HepG2 (cell line): ENCODE data around the gene SPHK1. TPM values are rescaled to one million over a fixed set of nuclear protein-coding genes. Genes with fewer than 3 reads are reported as not detected.
A peak's percentile ranks its signal among the peaks of the same experiment; 100 is the strongest.

Source experiments
- ATAC-seq: fragments of 200-7000 bp; cut with Tn5 transposase; 3 replicates; pipeline ENCODE4 v1.9.1; 2020; ENCODE audit warnings: mild to moderate bottlenecking, moderate library complexity
- BruUV-seq: library from RNA; stranded (reverse); fragments of 400-500 nt; replicated peaks from 2 replicates; lab custom pipeline; 2021; lab: Mats Ljungman, UMichigan
- CTCF ChIA-PET: fragments of 300-600 bp; formaldehyde crosslinking; extraction: SDS; loops from one replicate; lab custom pipeline; 2021; ENCODE audit warnings: low total read pairs, inconsistent platforms, low intra/inter-chr PET ratio; lab: Yijun Ruan, JAX
- POLR2A ChIA-PET: fragments of 350-600 bp; sonication (Branson Sonifier 250); formaldehyde crosslinking; loops from one replicate; lab custom pipeline; 2020; ENCODE audit warnings: antibody characterized with exemption, inconsistent platforms; lab: Yijun Ruan, JAX
- DNase-seq: peaks from one replicate; pipeline ENCODE4 v3.0.0-alpha.2; 2015; ENCODE audit warnings: low spot score
- FAIRE-seq: peaks from 3 replicates; lab custom pipeline; 2011; peaks lifted over from hg19 to GRCh38; lab: Jason Lieb, UNC
- H2AFZ ChIP-seq: one replicate; pipeline ENCODE4 v1.6.1; 2011; ENCODE audit warnings: low read length, inconsistent platforms
- H3K27ac ChIP-seq: fragments of 300-600 bp; 3 replicates; pipeline ENCODE4 v1.8.0; 2011; ENCODE audit warnings: mixed run types, mild to moderate bottlenecking, mixed read lengths, low read length, inconsistent platforms; ENCODE audit not compliant: insufficient read depth; ENCODE audit errors: extremely low read length
- H3K27me3 ChIP-seq, 2 experiments: fragments of 200-600 bp in 1 of 2; 2 replicates in 1 of 2; 3 replicates in 1 of 2; pipeline versions ENCODE4 v1.6.0 to v1.8.0; 2011; ENCODE audit warnings: low read length in 2 of 2, mild to moderate bottlenecking in 2 of 2, moderate library complexity in 2 of 2, inconsistent platforms in 1 of 2; ENCODE audit not compliant: insufficient read depth in 2 of 2, control insufficient read depth in 1 of 2
- H3K36me3 ChIP-seq, 2 experiments: fragments of 200-600 bp in 1 of 2; replicated peaks in 1 of 2; 2 replicates in 1 of 2; 3 replicates in 1 of 2; pipeline versions ENCODE4 v1.5.1 to v1.8.0; 2011; ENCODE audit warnings: low read length in 2 of 2, inconsistent platforms in 1 of 2; ENCODE audit not compliant: insufficient read depth in 2 of 2, control insufficient read depth in 1 of 2
- H3K4me1 ChIP-seq: 2 replicates; pipeline ENCODE4 v1.5.1; 2012; ENCODE audit warnings: low read length, inconsistent platforms; ENCODE audit not compliant: insufficient read depth
- H3K4me2 ChIP-seq: 2 replicates; pipeline ENCODE4 v1.6.0; 2011; ENCODE audit warnings: low read depth, low read length, inconsistent platforms
- H3K4me3 ChIP-seq, 3 experiments: fragments of 200-600 bp in 1 of 3; sonication (generic), shearing (Covaris generic) in 1 of 3; replicated peaks in 1 of 3; 2 replicates each; pipeline ENCODE4 v1.5.1; 2011 to 2016; ENCODE audit warnings: low read length in 3 of 3, inconsistent platforms in 2 of 3, low read depth in 2 of 3, mild to moderate bottlenecking in 2 of 3, control low read depth in 1 of 3, mixed read lengths in 1 of 3; ENCODE audit not compliant: insufficient read depth in 1 of 3
- H3K79me2 ChIP-seq: one replicate; pipeline ENCODE4 v1.6.1; 2011; ENCODE audit warnings: low read length, inconsistent platforms; ENCODE audit not compliant: insufficient read depth
- H3K9ac ChIP-seq: 2 replicates; pipeline ENCODE4 v1.6.0; 2011; ENCODE audit warnings: mild to moderate bottlenecking, low read depth, low read length, inconsistent platforms; ENCODE audit not compliant: insufficient read depth
- H3K9me3 ChIP-seq: 2 replicates; pipeline ENCODE4 v1.5.1; 2012; ENCODE audit warnings: mild to moderate bottlenecking, low read length
- H4K20me1 ChIP-seq: 2 replicates; pipeline ENCODE4 v1.6.0; 2011; ENCODE audit warnings: inconsistent platforms, mild to moderate bottlenecking, low read length, moderate library complexity; ENCODE audit not compliant: insufficient read depth
- CEBPB ChIP-seq: IDR thresholded peaks from 2 replicates; pipeline ENCODE4 v1.6.1; 2011; ENCODE audit warnings: low read depth, low read length, improper control_type of control experiment, borderline replicate concordance
- CEBPG ChIP-seq: IDR thresholded peaks from 2 replicates; pipeline ENCODE4 v1.6.1; 2016
- ERF ChIP-seq: IDR thresholded peaks from 2 replicates; pipeline ENCODE4 v1.6.1; 2018; ENCODE audit warnings: missing biosample characterization, missing genetic modification reagents
- GATAD2A ChIP-seq: IDR thresholded peaks from 2 replicates; pipeline ENCODE4 v1.6.1; 2016
- LCORL ChIP-seq, 2 experiments: fragments of 450-650 bp in 1 of 2; sonication (generic) in 1 of 2; formaldehyde crosslinking in 1 of 2; IDR thresholded peaks; 2 replicates each; pipeline versions ENCODE4 v1.5.0 to v1.6.1; 2017 to 2020; ENCODE audit warnings: antibody characterized with exemption in 1 of 2, missing genetic modification reagents in 1 of 2
- UBTF ChIP-seq: sonication (generic); formaldehyde crosslinking; IDR thresholded peaks from 2 replicates; pipeline ENCODE4 v1.4.0; 2020; ENCODE audit warnings: mild to moderate bottlenecking, missing genetic modification reagents
- ZNF296 ChIP-seq: sonication (generic); formaldehyde crosslinking; conservative IDR thresholded peaks from 2 replicates; pipeline ENCODE4 v1.5.0; 2020; ENCODE audit warnings: mild to moderate bottlenecking, missing genetic modification reagents
- ZNF629 ChIP-seq: sonication (generic); formaldehyde crosslinking; conservative IDR thresholded peaks from 2 replicates; pipeline ENCODE4 v1.5.0; 2020; ENCODE audit warnings: missing genetic modification reagents
- WGBS: methylation state at CpG from one replicate; pipeline ENCODE4 v1.1.6; 2017; ENCODE audit warnings: low lambda C conversion rate; 5-methylcytosine and 5-hydroxymethylcytosine counted together
- in situ Hi-C: cut with HindIII; loops from 2 replicates; pipeline ENCODE4 v1.10.0; 2017; ENCODE audit warnings: low pct_unique_long_range_greater_than_20kb; ENCODE audit not compliant: extremely low pct_ligation_motif_present
- intact Hi-C: fragments of 100-400 bp; cut with micrococcal nuclease; formaldehyde crosslinking; loops from one replicate; pipeline ENCODE4 v1.10.0; 2022; ENCODE audit not compliant: unreplicated experiment
- polyA plus RNA-seq, 8 experiments: library from polyadenylated mRNA; depleted of rRNA in 3 of 8; stranded (reverse) in 7 of 8; unstranded in 1 of 8; fragments of >200 nt; fragmentation: Illumina TruSeq in 4 of 8; extraction: Trizol in 4 of 8; gene quantifications; 2 replicates each; pipeline versions ENCODE4 v1.2.1 to v1.2.3, GENCODE V29; 2011 to 2016; ENCODE audit warnings: low read depth in 4 of 8, missing spikeins in 1 of 8, mixed read lengths in 1 of 8; ENCODE audit not compliant: insufficient read depth in 1 of 8
- total RNA-seq, 5 experiments: library from RNA; depleted of rRNA; stranded (reverse); fragments of >200 nt; fragmentation: Illumina TruSeq; extraction: Trizol; gene quantifications; 2 replicates each; pipeline ENCODE4 v1.2.3, GENCODE V29; 2016; ENCODE audit warnings: low read depth in 1 of 5

Gene SPHK1
- total and polyA plus RNA-seq, 2 of the 13 experiments (the other 11 are each of a cell fraction or from before 2014, with no cell fraction given) = 129 to 160 TPM

- in situ Hi-C loops = loop anchor here (5.0 kb wide), 1 partner anchor 37 kb away; no protein-coding TSS in a partner anchor
- H2AFZ ChIP-seq = no peak overlapping the region
- intact Hi-C loops = no loop called here
- no peaks in the 10 kb centered on the region; a peak in 1 of 5 replicates for H3K27me3 ChIP-seq
- peak overlapping the region; percentile 82 for H3K4me2 ChIP-seq
- H3K27ac ChIP-seq = peak overlapping the region; percentile 69
- DNase-seq = no peak
- peaks cover 53% of the 10 kb centered on the region for H3K4me1 ChIP-seq
- no peaks in the 10 kb centered on the region for H3K9me3 ChIP-seq
- peak overlapping the region in 1 of 3 experiments; percentile 99; a peak in 2 of 6 replicates for H3K4me3 ChIP-seq
- 91% methylated on average over 5 of the region's 5 CpGs for WGBS
- ChIA-PET CTCF (no interaction called here), POLR2A (interaction anchor here (5.3 to 24.7 kb wide), 2 partner anchors 13 to 32 kb away, joined by 115 to 1379 read pairs; partner anchors contain the start of gene SPHK1)
- peaks cover 52% of the 10 kb centered on the region for H3K79me2 ChIP-seq
- peak; percentile 60 for TF ChIP-seq ZNF629 (CRISPR knock-in tag)
- TF ChIP-seq CEBPG (CRISPR knock-in tag) = peak; percentile 71
- peak; percentile 73 for TF ChIP-seq CEBPB
- TF ChIP-seq ERF (CRISPR knock-in tag) = 0 out of 2 replicates have a peak, but pooled peaks have one; percentile 3
- TF ChIP-seq ZNF296 (CRISPR knock-in tag) = no peak
- 0 out of 2 replicates have a peak, but pooled peaks have one; percentile 13 for TF ChIP-seq GATAD2A (CRISPR knock-in tag)
- TF ChIP-seq UBTF = no peak; the same call in 1 of the 2 replicates
- no peak for TF ChIP-seq LCORL (IDR thresholded peaks at IDR 0.05)
- 0 out of 2 replicates have a peak, but pooled peaks have one; percentile 31 for TF ChIP-seq LCORL (CRISPR knock-in tag; IDR thresholded peaks at IDR 0.05)
- ATAC-seq = no peak
- FAIRE-seq = no peak
- H4K20me1 ChIP-seq = no peaks in the 10 kb centered on the region
- H3K9ac ChIP-seq = peak overlapping the region; percentile 65; the same call in 1 of the 2 replicates
- no TSS peak for BruUV-seq
- H3K36me3 ChIP-seq = peaks cover 18 to 24% of the 10 kb centered on the region in 2 experiments
Observed at GRCh38 chr17:76350463-76350862, 33.9 kb upstream of the SPHK1 start.
